Measurements from ENCODE around the gene CBLC. TPM values are rescaled to one million over a fixed set of nuclear protein-coding genes. Genes with fewer than 3 reads are reported as not detected.

CBLC gene
- polyA plus RNA-seq, 1 experiment, result not detected

DNA sequence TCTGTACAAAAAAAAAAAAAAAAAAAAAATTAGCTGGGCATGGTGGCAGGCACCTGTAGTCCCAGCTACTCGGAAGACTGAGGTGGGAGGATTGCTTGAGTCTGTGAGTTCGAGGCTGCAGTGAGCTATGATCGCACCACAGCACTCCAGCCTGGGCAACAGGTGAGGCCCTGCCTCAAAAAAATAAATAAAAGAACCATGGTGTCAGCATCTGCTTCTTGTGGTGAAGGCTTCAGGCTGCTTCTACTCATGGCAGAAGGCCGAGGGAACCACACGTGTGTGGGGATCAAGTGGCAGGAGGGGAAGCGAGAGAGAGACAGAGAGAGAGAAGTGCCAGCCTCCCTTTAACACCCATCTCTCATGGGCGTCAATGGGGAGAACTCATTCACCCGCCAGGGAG is 15.7 kb upstream of the CBLC start:
- H3K27me3 ChIP-seq (ENCODE audit: control insufficient read depth, insufficient read depth, low read length), result no peaks in the 10 kb centered on the region
- POLR2A ChIA-PET, result interaction anchor here (0.6 kb wide), 1 partner anchor 18 kb away, joined by 4 read pairs; no protein-coding TSS in a partner anchor
- CTCF ChIA-PET, result interaction anchor here (0.6 to 2.7 kb wide), 4 partner anchors 9 to 38 kb away, joined by 4 to 9 read pairs (median 8); no protein-coding TSS in a partner anchor
- H3K9me3 ChIP-seq (ENCODE audit: control insufficient read depth, insufficient read depth, low read length), result no peaks in the 10 kb centered on the region
- no peak for TF ChIP-seq CTCF (IDR thresholded peaks at IDR 0.05; ENCODE audit: low read depth, low read length)
- no peak overlapping the region for H3K27ac ChIP-seq (ENCODE audit: low read depth, low read length)
- H3K4me3 ChIP-seq (ENCODE audit: low read depth, low read length), result no peak overlapping the region
- DNase-seq (ENCODE audit: low read depth, low spot score), result no peak

DNA sequence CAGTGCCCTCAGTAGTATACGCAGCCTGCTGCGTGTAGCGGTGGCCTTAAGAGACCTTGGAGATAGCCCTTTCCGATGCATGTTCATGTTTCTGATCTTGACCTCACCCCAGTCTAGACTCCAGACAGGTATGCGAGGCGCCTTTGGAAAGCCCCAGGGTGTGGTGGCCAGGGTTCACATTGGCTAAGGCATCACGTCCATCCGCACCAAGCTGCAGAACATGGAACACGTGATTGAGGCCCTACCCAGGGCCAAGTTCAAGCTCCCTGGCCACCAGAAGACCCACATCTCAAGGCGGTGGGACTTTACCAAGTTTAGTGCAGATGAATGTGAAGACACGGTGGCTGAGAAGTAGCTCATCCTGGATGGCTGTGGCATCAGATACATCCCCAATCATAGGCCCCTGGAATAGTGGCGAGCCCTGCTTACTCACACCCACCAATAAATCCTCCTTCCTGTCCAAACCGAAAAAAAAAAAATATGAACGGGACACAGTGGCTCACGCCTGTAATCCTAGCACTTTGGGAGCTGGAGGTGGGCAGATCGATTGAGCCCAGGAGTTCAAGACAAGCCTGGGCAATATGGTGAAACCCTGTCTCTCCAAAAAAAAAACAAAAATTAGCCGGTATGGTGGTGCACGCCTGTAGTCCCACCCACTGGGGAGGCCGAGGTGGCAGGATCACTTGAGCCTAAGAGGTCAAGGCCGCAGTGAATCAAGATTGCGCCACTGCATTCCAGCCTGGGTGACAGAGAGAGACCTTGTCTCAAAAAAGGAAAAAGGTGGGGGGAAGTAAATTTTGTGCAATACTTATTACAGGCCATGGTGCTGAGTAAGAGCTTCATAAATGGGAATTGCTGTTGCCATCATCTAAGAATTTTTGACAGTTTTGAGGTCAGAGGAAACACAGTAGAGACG is 12.4 kb upstream of the CBLC start:
- CTCF ChIA-PET, result interaction anchor here (0.6 to 4.4 kb wide), 5 partner anchors 19 to 122 kb away, joined by 3 to 39 read pairs (median 5); no protein-coding TSS in a partner anchor
- H3K9me3 ChIP-seq (ENCODE audit: control insufficient read depth, insufficient read depth, low read length), result no peaks in the 10 kb centered on the region; the same call in 1 of the 2 replicates
- no peak overlapping the region for H3K27ac ChIP-seq (ENCODE audit: low read depth, low read length)
- TF ChIP-seq CTCF (IDR thresholded peaks at IDR 0.05; ENCODE audit: low read depth, low read length), result no peak
- DNase-seq (ENCODE audit: low read depth, low spot score), result no peak
- no peak overlapping the region for H3K4me3 ChIP-seq (ENCODE audit: low read depth, low read length)
- POLR2A ChIA-PET, result interaction anchor here (0.5 kb wide), 1 partner anchor 16 kb away, joined by 3 read pairs; no protein-coding TSS in a partner anchor
- no peaks in the 10 kb centered on the region for H3K27me3 ChIP-seq (ENCODE audit: control insufficient read depth, insufficient read depth, low read length)

DNA sequence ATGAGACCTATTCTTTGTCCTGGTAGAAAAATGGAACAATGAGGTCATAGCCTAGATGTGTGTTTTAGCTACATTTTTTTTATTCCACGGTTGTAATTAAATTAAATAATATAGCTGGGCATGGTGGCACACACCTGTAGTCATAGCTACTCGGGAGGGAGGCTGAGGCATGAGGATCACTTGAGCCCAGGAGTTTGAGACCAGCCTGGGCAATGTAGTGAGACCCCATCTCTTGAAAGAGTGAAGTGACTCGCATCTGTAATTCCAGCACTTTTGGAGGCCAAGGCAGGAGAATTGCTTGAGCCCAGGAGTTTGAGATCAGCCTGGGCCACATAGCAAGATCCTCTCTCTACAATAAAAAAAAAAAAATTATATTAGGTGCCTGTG is 11.7 kb upstream of the CBLC start:
- Histone ChIP-seq H3K27ac (ENCODE audit: low read depth, low read length) (no peak overlapping the region), H3K4me3 (ENCODE audit: low read depth, low read length) (no peak overlapping the region), H3K27me3 (ENCODE audit: control insufficient read depth, insufficient read depth, low read length) (no peaks in the 10 kb centered on the region), H3K9me3 (ENCODE audit: control insufficient read depth, insufficient read depth, low read length) (no peaks in the 10 kb centered on the region; the same call in 1 of the 2 replicates)
- DNase-seq (ENCODE audit: low read depth, low spot score), result no peak
- ChIA-PET CTCF (interaction anchor here (0.6 to 4.4 kb wide), 7 partner anchors 18 to 195 kb away, joined by 3 to 39 read pairs (median 5); no protein-coding TSS in a partner anchor), POLR2A (no interaction called here)
- TF ChIP-seq CTCF (IDR thresholded peaks at IDR 0.05; ENCODE audit: low read depth, low read length), result no peak

GRCh38 chr19:44767295-44768180 is 10.2 kb upstream of the CBLC start:
- CTCF ChIA-PET, result interaction anchor here (0.8 to 4.4 kb wide), 5 partner anchors 17 to 197 kb away, joined by 3 to 39 read pairs (median 4); no protein-coding TSS in a partner anchor
- no peaks in the 10 kb centered on the region; the same call in 1 of the 2 replicates for H3K9me3 ChIP-seq (ENCODE audit: control insufficient read depth, insufficient read depth, low read length)
- H3K4me3 ChIP-seq (ENCODE audit: low read depth, low read length), result no peak overlapping the region
- H3K27me3 ChIP-seq (ENCODE audit: control insufficient read depth, insufficient read depth, low read length), result no peaks in the 10 kb centered on the region
- POLR2A ChIA-PET, result no interaction called here
- no peak for TF ChIP-seq CTCF (IDR thresholded peaks at IDR 0.05; ENCODE audit: low read depth, low read length)
- DNase-seq (ENCODE audit: low read depth, low spot score), result no peak
- H3K27ac ChIP-seq (ENCODE audit: low read depth, low read length), result no peak overlapping the region
